NCI-H1417 (cell line): ENCODE measurements around the gene CFAP97.

Experiments
- DNase-seq, 3 experiments: peaks; one replicate each; lab custom pipeline; 2025; lab: John Stamatoyannopoulos, UW

CFAP97 gene

DNA sequence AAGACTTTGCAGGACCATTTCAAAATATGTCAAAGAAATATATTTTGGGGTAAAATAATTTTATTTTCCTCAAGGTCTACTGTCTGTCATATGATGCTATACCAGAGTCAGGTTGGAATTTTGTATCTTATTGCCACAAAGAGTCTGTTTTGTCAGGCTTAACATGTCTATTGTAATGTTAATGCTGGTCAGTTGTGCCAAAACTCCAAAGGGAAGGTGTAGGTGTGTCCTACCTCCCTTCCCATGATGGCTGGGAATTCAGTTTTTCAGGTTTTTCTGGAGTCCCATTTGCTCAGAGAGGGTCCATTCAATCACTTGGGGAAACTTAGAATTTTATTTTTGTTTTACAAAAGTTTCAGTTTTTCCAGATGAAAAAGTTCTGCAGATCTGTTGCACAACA, 94.1 kb downstream of the CFAP97 start:
- no peak for DNase-seq
